ENCODE results near the gene MBNL2. TPM values are rescaled to one million over a fixed set of nuclear protein-coding genes. Genes with fewer than 3 reads are reported as not detected.

MBNL2 gene
- total RNA-seq, 3 donors from 2014 or later (not counting 1 experiment from before 2014, with no cell fraction given): 30.9 to 38.3 (median 33.1) TPM

GRCh38 chr13:97249796-97250495 is 27.8 kb downstream of the MBNL2 start:
- intact Hi-C loops (cut with micrococcal nuclease): no loop called here
- no peaks in the 10 kb centered on the region for H3K36me3 ChIP-seq (ENCODE audit: control insufficient read depth, insufficient read depth, low read length)
- DNase-seq (no peak), ATAC-seq (no peak)
- no peak overlapping the region for H3K27ac ChIP-seq (ENCODE audit: low read length)
- no peak overlapping the region for H3K4me3 ChIP-seq (ENCODE audit: low read length)
- WGBS (ENCODE audit: insufficient coverage): 80% methylated on average over 3 of the region's 3 CpGs
- Mint-ChIP-seq H3K27ac (peak overlapping the region; percentile 2 to 25), H3K4me1 (peaks cover 24 to 25% of the 10 kb centered on the region in 2 donors), H3K9me3 (no peaks in the 10 kb centered on the region), H3K4me3 (no peak overlapping the region), H3K36me3 (no peaks in the 10 kb centered on the region), H3K27me3 (ENCODE audit: low read depth in 2 of 2) (no peaks in the 10 kb centered on the region)
- no peaks in the 10 kb centered on the region for H3K27me3 ChIP-seq (ENCODE audit: control insufficient read depth, insufficient read depth, low read length)
- TF ChIP-seq, protein P1, sequence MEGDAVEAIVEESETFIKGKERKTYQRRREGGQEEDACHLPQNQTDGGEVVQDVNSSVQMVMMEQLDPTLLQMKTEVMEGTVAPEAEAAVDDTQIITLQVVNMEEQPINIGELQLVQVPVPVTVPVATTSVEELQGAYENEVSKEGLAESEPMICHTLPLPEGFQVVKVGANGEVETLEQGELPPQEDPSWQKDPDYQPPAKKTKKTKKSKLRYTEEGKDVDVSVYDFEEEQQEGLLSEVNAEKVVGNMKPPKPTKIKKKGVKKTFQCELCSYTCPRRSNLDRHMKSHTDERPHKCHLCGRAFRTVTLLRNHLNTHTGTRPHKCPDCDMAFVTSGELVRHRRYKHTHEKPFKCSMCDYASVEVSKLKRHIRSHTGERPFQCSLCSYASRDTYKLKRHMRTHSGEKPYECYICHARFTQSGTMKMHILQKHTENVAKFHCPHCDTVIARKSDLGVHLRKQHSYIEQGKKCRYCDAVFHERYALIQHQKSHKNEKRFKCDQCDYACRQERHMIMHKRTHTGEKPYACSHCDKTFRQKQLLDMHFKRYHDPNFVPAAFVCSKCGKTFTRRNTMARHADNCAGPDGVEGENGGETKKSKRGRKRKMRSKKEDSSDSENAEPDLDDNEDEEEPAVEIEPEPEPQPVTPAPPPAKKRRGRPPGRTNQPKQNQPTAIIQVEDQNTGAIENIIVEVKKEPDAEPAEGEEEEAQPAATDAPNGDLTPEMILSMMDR (IDR thresholded peaks at IDR 0.05): no peak
- no peaks in the 10 kb centered on the region for H3K9me3 ChIP-seq (ENCODE audit: control insufficient read depth, insufficient read depth, low read length)
- H3K4me1 ChIP-seq (ENCODE audit: control insufficient read depth, insufficient read depth, low read length): no peaks in the 10 kb centered on the region

DNA sequence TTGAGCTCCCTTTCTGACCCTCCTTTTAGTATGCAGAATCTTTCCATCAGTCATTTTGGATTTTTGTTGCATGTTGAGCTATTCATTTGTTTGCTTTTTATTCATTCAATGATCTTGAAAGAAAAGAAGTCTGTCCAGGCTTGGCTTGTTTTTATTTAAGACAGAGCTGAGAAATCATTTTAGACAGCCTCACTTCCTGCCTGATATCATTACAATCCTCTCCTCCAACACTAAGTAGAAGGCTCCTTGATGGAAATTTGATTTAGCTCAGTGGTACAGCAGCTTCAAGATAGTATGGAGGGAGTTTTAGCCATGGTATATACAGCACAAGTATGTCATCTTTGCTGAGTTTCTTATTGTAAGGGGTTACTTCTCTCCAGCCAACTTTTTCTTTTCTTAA is 28.4 kb downstream of the MBNL2 start:
- Histone ChIP-seq H3K27me3 (ENCODE audit: control insufficient read depth, insufficient read depth, low read length) (no peaks in the 10 kb centered on the region), H3K27ac (ENCODE audit: low read length) (no peak overlapping the region), H3K4me3 (ENCODE audit: low read length) (no peak overlapping the region), H3K36me3 (ENCODE audit: control insufficient read depth, insufficient read depth, low read length) (no peaks in the 10 kb centered on the region), H3K4me1 (ENCODE audit: control insufficient read depth, insufficient read depth, low read length) (no peaks in the 10 kb centered on the region), H3K9me3 (ENCODE audit: control insufficient read depth, insufficient read depth, low read length) (no peaks in the 10 kb centered on the region)
- H3K27ac Mint-ChIP-seq: peak overlapping the region; percentile 2 to 25
- H3K9me3 Mint-ChIP-seq: no peaks in the 10 kb centered on the region
- TF ChIP-seq, protein P1 (IDR thresholded peaks at IDR 0.05): no peak
- H3K4me1 Mint-ChIP-seq: peaks cover 29 to 30% of the 10 kb centered on the region in 2 donors
- DNase-seq: no peak
- no peaks in the 10 kb centered on the region for H3K36me3 Mint-ChIP-seq
- intact Hi-C loops (cut with micrococcal nuclease): no loop called here
- no peaks in the 10 kb centered on the region for H3K27me3 Mint-ChIP-seq (ENCODE audit: low read depth in 2 of 2)
- no peak overlapping the region for H3K4me3 Mint-ChIP-seq
- peak in 1 of 3 donors; percentile 24 for ATAC-seq

GRCh38 chr13:97252735-97253134 is 30.6 kb downstream of the MBNL2 start:
- Mint-ChIP-seq H3K27me3 (ENCODE audit: low read depth in 2 of 2) (no peaks in the 10 kb centered on the region), H3K9me3 (no peaks in the 10 kb centered on the region), H3K27ac (no peak overlapping the region), H3K4me3 (no peak overlapping the region), H3K36me3 (no peaks in the 10 kb centered on the region), H3K4me1 (peaks cover 41 to 48% of the 10 kb centered on the region in 2 donors)
- Histone ChIP-seq H3K9me3 (ENCODE audit: control insufficient read depth, insufficient read depth, low read length) (no peaks in the 10 kb centered on the region), H3K4me3 (ENCODE audit: low read length) (no peak overlapping the region), H3K27ac (ENCODE audit: low read length) (no peak overlapping the region), H3K27me3 (ENCODE audit: control insufficient read depth, insufficient read depth, low read length) (no peaks in the 10 kb centered on the region), H3K4me1 (ENCODE audit: control insufficient read depth, insufficient read depth, low read length) (peaks cover 3% of the 10 kb centered on the region), H3K36me3 (ENCODE audit: control insufficient read depth, insufficient read depth, low read length) (no peaks in the 10 kb centered on the region)
- DNase-seq (no peak), ATAC-seq (no peak)
- intact Hi-C loops (cut with micrococcal nuclease): no loop called here
- no CpG with 5 or more reads among the region's 1 CpG for WGBS (ENCODE audit: insufficient coverage)
- TF ChIP-seq, protein P1 (IDR thresholded peaks at IDR 0.05): no peak
